ENCODE results near the gene SAA4.

- TF ChIP-seq POLR2AphosphoS5 (IDR thresholded peaks at IDR 0.05; ENCODE audit: insufficient read depth in 1 of 2, low read depth in 1 of 2) = no peak
- no peak for TF ChIP-seq CTCF (IDR thresholded peaks at IDR 0.05)
These were observed 27.4 kb upstream of the SAA4 start for GRCh38 chr11:18264035-18264434.
